ENCODE results near the gene GMNC. TPM values are rescaled to one million over a fixed set of nuclear protein-coding genes. Genes with fewer than 3 reads are reported as not detected.

Gene GMNC
- polyA plus RNA-seq, 1 donor from 2014 or later: 0.48 TPM

DNA sequence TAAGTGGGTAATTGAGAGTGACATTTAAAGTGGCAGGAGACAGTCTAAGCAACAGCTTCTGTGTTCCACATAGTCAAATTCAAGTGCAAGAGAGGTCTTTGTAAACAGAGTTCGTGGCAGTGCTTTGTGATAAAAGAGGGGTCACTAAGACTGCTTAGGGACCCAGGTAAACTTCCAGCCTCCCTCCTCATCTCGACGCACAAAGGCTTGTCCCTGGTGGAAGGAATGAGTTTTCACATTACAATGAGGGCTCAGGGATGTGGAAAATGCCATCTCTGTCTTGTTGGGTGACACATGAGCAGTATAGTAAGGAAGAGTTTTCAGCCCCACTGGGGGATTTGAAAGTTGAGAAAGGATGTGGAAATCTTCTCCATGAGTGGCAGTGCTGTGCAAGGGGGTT, 7.3 kb downstream of the GMNC start:
- H3K4me3 ChIP-seq (ENCODE audit: low read length): no peak overlapping the region
- TF ChIP-seq MXI1 (conservative IDR thresholded peaks at IDR 0.05; ENCODE audit: poor library complexity, severe bottlenecking) (no peak), SMC3 (conservative IDR thresholded peaks at IDR 0.05; ENCODE audit: poor library complexity) (no peak), TAF1 (IDR thresholded peaks at IDR 0.05; ENCODE audit: low read depth) (no peak), EZH2 (IDR thresholded peaks at IDR 0.05; ENCODE audit: borderline replicate concordance, insufficient read depth, low read length, poor library complexity, severe bottlenecking) (no peak), POLR2AphosphoS5 (IDR thresholded peaks at IDR 0.05) (no peak), RAD21 (conservative IDR thresholded peaks at IDR 0.05) (no peak), EP300 (conservative IDR thresholded peaks at IDR 0.05; ENCODE audit: poor library complexity, severe bottlenecking) (no peak)
- TF ChIP-seq, protein P1, sequence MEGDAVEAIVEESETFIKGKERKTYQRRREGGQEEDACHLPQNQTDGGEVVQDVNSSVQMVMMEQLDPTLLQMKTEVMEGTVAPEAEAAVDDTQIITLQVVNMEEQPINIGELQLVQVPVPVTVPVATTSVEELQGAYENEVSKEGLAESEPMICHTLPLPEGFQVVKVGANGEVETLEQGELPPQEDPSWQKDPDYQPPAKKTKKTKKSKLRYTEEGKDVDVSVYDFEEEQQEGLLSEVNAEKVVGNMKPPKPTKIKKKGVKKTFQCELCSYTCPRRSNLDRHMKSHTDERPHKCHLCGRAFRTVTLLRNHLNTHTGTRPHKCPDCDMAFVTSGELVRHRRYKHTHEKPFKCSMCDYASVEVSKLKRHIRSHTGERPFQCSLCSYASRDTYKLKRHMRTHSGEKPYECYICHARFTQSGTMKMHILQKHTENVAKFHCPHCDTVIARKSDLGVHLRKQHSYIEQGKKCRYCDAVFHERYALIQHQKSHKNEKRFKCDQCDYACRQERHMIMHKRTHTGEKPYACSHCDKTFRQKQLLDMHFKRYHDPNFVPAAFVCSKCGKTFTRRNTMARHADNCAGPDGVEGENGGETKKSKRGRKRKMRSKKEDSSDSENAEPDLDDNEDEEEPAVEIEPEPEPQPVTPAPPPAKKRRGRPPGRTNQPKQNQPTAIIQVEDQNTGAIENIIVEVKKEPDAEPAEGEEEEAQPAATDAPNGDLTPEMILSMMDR (IDR thresholded peaks at IDR 0.05; ENCODE audit: poor library complexity, severe bottlenecking): no peak
- TF ChIP-seq, protein P2, sequence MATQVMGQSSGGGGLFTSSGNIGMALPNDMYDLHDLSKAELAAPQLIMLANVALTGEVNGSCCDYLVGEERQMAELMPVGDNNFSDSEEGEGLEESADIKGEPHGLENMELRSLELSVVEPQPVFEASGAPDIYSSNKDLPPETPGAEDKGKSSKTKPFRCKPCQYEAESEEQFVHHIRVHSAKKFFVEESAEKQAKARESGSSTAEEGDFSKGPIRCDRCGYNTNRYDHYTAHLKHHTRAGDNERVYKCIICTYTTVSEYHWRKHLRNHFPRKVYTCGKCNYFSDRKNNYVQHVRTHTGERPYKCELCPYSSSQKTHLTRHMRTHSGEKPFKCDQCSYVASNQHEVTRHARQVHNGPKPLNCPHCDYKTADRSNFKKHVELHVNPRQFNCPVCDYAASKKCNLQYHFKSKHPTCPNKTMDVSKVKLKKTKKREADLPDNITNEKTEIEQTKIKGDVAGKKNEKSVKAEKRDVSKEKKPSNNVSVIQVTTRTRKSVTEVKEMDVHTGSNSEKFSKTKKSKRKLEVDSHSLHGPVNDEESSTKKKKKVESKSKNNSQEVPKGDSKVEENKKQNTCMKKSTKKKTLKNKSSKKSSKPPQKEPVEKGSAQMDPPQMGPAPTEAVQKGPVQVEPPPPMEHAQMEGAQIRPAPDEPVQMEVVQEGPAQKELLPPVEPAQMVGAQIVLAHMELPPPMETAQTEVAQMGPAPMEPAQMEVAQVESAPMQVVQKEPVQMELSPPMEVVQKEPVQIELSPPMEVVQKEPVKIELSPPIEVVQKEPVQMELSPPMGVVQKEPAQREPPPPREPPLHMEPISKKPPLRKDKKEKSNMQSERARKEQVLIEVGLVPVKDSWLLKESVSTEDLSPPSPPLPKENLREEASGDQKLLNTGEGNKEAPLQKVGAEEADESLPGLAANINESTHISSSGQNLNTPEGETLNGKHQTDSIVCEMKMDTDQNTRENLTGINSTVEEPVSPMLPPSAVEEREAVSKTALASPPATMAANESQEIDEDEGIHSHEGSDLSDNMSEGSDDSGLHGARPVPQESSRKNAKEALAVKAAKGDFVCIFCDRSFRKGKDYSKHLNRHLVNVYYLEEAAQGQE (IDR thresholded peaks at IDR 0.05; ENCODE audit: borderline replicate concordance): no peak

GRCh38 chr3:190854062-190854461, 8.4 kb downstream of the GMNC start:
- Histone ChIP-seq H3K4me2 (ENCODE audit: low read length) (no peak overlapping the region), H4K20me1 (ENCODE audit: insufficient read depth) (no peaks in the 10 kb centered on the region), H3K27ac (ENCODE audit: low read length) (no peak overlapping the region), H2AFZ (ENCODE audit: low read depth, low read length) (no peak overlapping the region), H3K9ac (ENCODE audit: low read length) (no peak overlapping the region), H3K27me3 (ENCODE audit: insufficient read depth, low read depth, low read length) (peaks cover 4% of the 10 kb centered on the region), H3F3A (ENCODE audit: insufficient read depth, low read length, poor library complexity, severe bottlenecking) (peaks cover 2% of the 10 kb centered on the region), H3K79me2 (replicated peaks; ENCODE audit: insufficient read depth, low read length) (no peaks in the 10 kb centered on the region), H3K9me3 (ENCODE audit: low read length) (no peaks in the 10 kb centered on the region), H3K36me3 (ENCODE audit: insufficient read depth, low read length) (no peaks in the 10 kb centered on the region), H3K4me3 (ENCODE audit: low read length) (no peak overlapping the region), H3K9me2 (ENCODE audit: insufficient read depth, low read length) (no peaks in the 10 kb centered on the region)
- TF ChIP-seq EP300 (conservative IDR thresholded peaks at IDR 0.05; ENCODE audit: poor library complexity, severe bottlenecking): no peak
- TF ChIP-seq POLR2AphosphoS5 (IDR thresholded peaks at IDR 0.05): no peak
- TF ChIP-seq MXI1 (conservative IDR thresholded peaks at IDR 0.05; ENCODE audit: poor library complexity, severe bottlenecking): no peak
- TF ChIP-seq TAF1 (IDR thresholded peaks at IDR 0.05; ENCODE audit: low read depth): no peak
- TF ChIP-seq RAD21 (conservative IDR thresholded peaks at IDR 0.05): no peak
- TF ChIP-seq, protein P1 (IDR thresholded peaks at IDR 0.05; ENCODE audit: poor library complexity, severe bottlenecking): no peak
- no peak for TF ChIP-seq EZH2 (IDR thresholded peaks at IDR 0.05; ENCODE audit: borderline replicate concordance, insufficient read depth, low read length, poor library complexity, severe bottlenecking)
- TF ChIP-seq SMC3 (conservative IDR thresholded peaks at IDR 0.05; ENCODE audit: poor library complexity): no peak
- TF ChIP-seq, protein P2 (IDR thresholded peaks at IDR 0.05; ENCODE audit: borderline replicate concordance): no peak

More for the DNA sequence above, 7.3 kb downstream of the GMNC start:
- H2AFZ ChIP-seq (ENCODE audit: low read depth, low read length): no peak overlapping the region
- H3K9me2 ChIP-seq (ENCODE audit: insufficient read depth, low read length): no peaks in the 10 kb centered on the region
- H4K20me1 ChIP-seq (ENCODE audit: insufficient read depth): no peaks in the 10 kb centered on the region
- no peak overlapping the region for H3K4me2 ChIP-seq (ENCODE audit: low read length)
- no peaks in the 10 kb centered on the region for H3K36me3 ChIP-seq (ENCODE audit: insufficient read depth, low read length)
- no peak overlapping the region for H3K9ac ChIP-seq (ENCODE audit: low read length)
- peaks cover 11% of the 10 kb centered on the region for H3K27me3 ChIP-seq (ENCODE audit: insufficient read depth, low read depth, low read length)
- H3F3A ChIP-seq (ENCODE audit: insufficient read depth, low read length, poor library complexity, severe bottlenecking): peaks cover 2% of the 10 kb centered on the region
- no peaks in the 10 kb centered on the region for H3K79me2 ChIP-seq (replicated peaks; ENCODE audit: insufficient read depth, low read length)
- H3K27ac ChIP-seq (ENCODE audit: low read length): no peak overlapping the region
- H3K9me3 ChIP-seq (ENCODE audit: low read length): no peaks in the 10 kb centered on the region

Data from neural cell (in vitro differentiated cells).